IPS-NIHi11 (cell line): ENCODE results near the gene EHBP1L1.

Experiments
- DNase-seq: peaks from one replicate; pipeline ENCODE4 v3.0.0; 2012; ENCODE audit warnings: mixed read lengths, low spot score

EHBP1L1 gene

GRCh38 chr11:65546217-65546958, 29.5 kb upstream of the EHBP1L1 start:
- peak; percentile 96 for DNase-seq

GRCh38 chr11:65547446-65548125, 28.3 kb upstream of the EHBP1L1 start:
- DNase-seq = no peak

GRCh38 chr11:65548395-65548794, 27.5 kb upstream of the EHBP1L1 start:
- no peak for DNase-seq

- no peak for DNase-seq
Measured at GRCh38 chr11:65549096-65549495, 26.8 kb upstream of the EHBP1L1 start.

GRCh38 chr11:65551572-65552387, 24.1 kb upstream of the EHBP1L1 start:
- DNase-seq = no peak

GRCh38 chr11:65552388-65552951, 23.4 kb upstream of the EHBP1L1 start:
- no peak for DNase-seq

GRCh38 chr11:65553301-65554001, 22.4 kb upstream of the EHBP1L1 start:
- DNase-seq = no peak

GRCh38 chr11:65554057-65554818, 21.6 kb upstream of the EHBP1L1 start:
- no peak for DNase-seq

- no peak for DNase-seq
Measured at GRCh38 chr11:65554842-65555430, 20.9 kb upstream of the EHBP1L1 start.

GRCh38 chr11:65555693-65556231, 20.1 kb upstream of the EHBP1L1 start:
- DNase-seq = no peak

GRCh38 chr11:65556470-65557279, 19.2 kb upstream of the EHBP1L1 start:
- peak; percentile 10 for DNase-seq

GRCh38 chr11:65557280-65558001, 18.4 kb upstream of the EHBP1L1 start:
- peak; percentile 36 for DNase-seq

- DNase-seq = peak; percentile 78
Measured at GRCh38 chr11:65558002-65558929, 17.6 kb upstream of the EHBP1L1 start, which contains the start of gene LTBP3. TSS of gene LTBP3 (minus strand) at chr11:65558359. CDS start at chr11:65557959, 400 bp downstream.

GRCh38 chr11:65558930-65559509, 16.8 kb upstream of the EHBP1L1 start:
- DNase-seq = no peak

- DNase-seq = no peak
Measured at GRCh38 chr11:65559535-65559934, 16.3 kb upstream of the EHBP1L1 start.

GRCh38 chr11:65559951-65560537, 15.8 kb upstream of the EHBP1L1 start:
- DNase-seq = no peak
